HepG2 (cell line): ENCODE data around the gene DQX1. TPM values are rescaled to one million over a fixed set of nuclear protein-coding genes. Genes with fewer than 3 reads are reported as not detected.

Experiments used
- ATAD3A ChIP-seq: sonication (generic); formaldehyde crosslinking; IDR thresholded peaks from 2 replicates; pipeline ENCODE4 v1.4.0; 2020; ENCODE audit warnings: missing genetic modification reagents
- ATF7 ChIP-seq, 2 experiments: fragments of 450-650 bp in 1 of 2; sonication (generic) in 1 of 2; formaldehyde crosslinking in 1 of 2; IDR thresholded peaks; 2 replicates each; pipeline versions ENCODE4 v1.4.0 to v1.6.1; 2016 to 2020; ENCODE audit warnings: antibody characterized with exemption in 1 of 2, mild to moderate bottlenecking in 1 of 2, missing genetic modification reagents in 1 of 2
- CAMTA2 ChIP-seq: sonication (generic); formaldehyde crosslinking; IDR thresholded peaks from 2 replicates; pipeline ENCODE4 v1.4.0; 2020; ENCODE audit warnings: mild to moderate bottlenecking, missing genetic modification reagents, borderline replicate concordance
- CHD4 ChIP-seq: fragments of 200-600 bp; sonication (generic); IDR thresholded peaks from 2 replicates; pipeline ENCODE4 v1.7.0; 2017; ENCODE audit warnings: mild to moderate bottlenecking, low read length, borderline replicate concordance
- EED ChIP-seq: sonication (generic); formaldehyde crosslinking; IDR thresholded peaks from 2 replicates; pipeline ENCODE4 v1.5.0; 2020; ENCODE audit warnings: mild to moderate bottlenecking, missing genetic modification reagents
- GMEB1 ChIP-seq: sonication (generic); formaldehyde crosslinking; IDR thresholded peaks from 2 replicates; pipeline ENCODE4 v1.5.1; 2020; ENCODE audit warnings: missing genetic modification reagents, mild to moderate bottlenecking, borderline replicate concordance
- HIC2 ChIP-seq: sonication (generic); formaldehyde crosslinking; IDR thresholded peaks from 2 replicates; pipeline ENCODE4 v1.9.0; 2022; ENCODE audit warnings: low read depth, missing genetic modification reagents
- KDM2A ChIP-seq: sonication (generic); formaldehyde crosslinking; IDR thresholded peaks from 2 replicates; pipeline ENCODE4 v1.4.0; 2020; ENCODE audit warnings: low read depth, missing genetic modification reagents, borderline replicate concordance
- MIER3 ChIP-seq: IDR thresholded peaks from 2 replicates; pipeline ENCODE4 v1.6.1; 2016; ENCODE audit warnings: missing compliant biosample characterization, borderline replicate concordance
- MTF2 ChIP-seq: sonication (generic); formaldehyde crosslinking; IDR thresholded peaks from 2 replicates; pipeline ENCODE4 v1.5.0; 2020; ENCODE audit warnings: missing genetic modification reagents, borderline replicate concordance
- PHF21A ChIP-seq: sonication (generic); formaldehyde crosslinking; IDR thresholded peaks from 2 replicates; pipeline ENCODE4 v1.5.0; 2020; ENCODE audit warnings: mild to moderate bottlenecking, missing genetic modification reagents
- SOX13 ChIP-seq, 3 experiments: fragments of 450-650 bp in 1 of 3; sonication (generic) in 1 of 3; formaldehyde crosslinking in 1 of 3; IDR thresholded peaks in 2 of 3; conservative IDR thresholded peaks in 1 of 3; 2 replicates each; pipeline versions ENCODE4 v1.5.0 to v1.6.1; 2016 to 2020; ENCODE audit warnings: antibody characterized with exemption in 1 of 3, mild to moderate bottlenecking in 1 of 3, missing compliant biosample characterization in 1 of 3, missing genetic modification reagents in 1 of 3, moderate library complexity in 1 of 3
- SP2 ChIP-seq: sonication (generic); formaldehyde crosslinking; IDR thresholded peaks from 2 replicates; pipeline ENCODE4 v1.5.1; 2020; ENCODE audit warnings: mild to moderate bottlenecking, missing genetic modification reagents
- TARDBP ChIP-seq: sonication (generic); formaldehyde crosslinking; IDR thresholded peaks from 2 replicates; pipeline ENCODE4 v1.8.0; 2022; ENCODE audit warnings: mild to moderate bottlenecking, missing genetic modification reagents
- TERF1 ChIP-seq: sonication (generic); formaldehyde crosslinking; IDR thresholded peaks from 2 replicates; pipeline ENCODE4 v1.8.0; 2022; ENCODE audit warnings: mild to moderate bottlenecking, missing genetic modification reagents, moderate library complexity
- TMF1 ChIP-seq: sonication (generic); formaldehyde crosslinking; IDR thresholded peaks from 2 replicates; pipeline ENCODE4 v1.8.1; 2022; ENCODE audit warnings: low read depth, missing genetic modification reagents
- U2AF2 ChIP-seq: fragments of 200-400 bp; formaldehyde crosslinking; IDR thresholded peaks from 2 replicates; pipeline ENCODE4 v1.6.1; 2017; ENCODE audit warnings: low read depth, mild to moderate bottlenecking, low read length
- YY1 ChIP-seq: IDR thresholded peaks from 2 replicates; pipeline ENCODE4 v1.6.1; 2011; ENCODE audit warnings: low read length, low read depth, moderate library complexity, mild to moderate bottlenecking; ENCODE audit not compliant: insufficient read depth, insufficient replicate concordance
- ZFX ChIP-seq: sonication (generic); formaldehyde crosslinking; IDR thresholded peaks from 2 replicates; pipeline ENCODE4 v1.4.0; 2020; ENCODE audit warnings: mild to moderate bottlenecking, low read depth, missing genetic modification reagents, moderate library complexity
- ZNF850 ChIP-seq: sonication (generic); formaldehyde crosslinking; conservative IDR thresholded peaks from 2 replicates; pipeline ENCODE4 v1.9.0; 2021; ENCODE audit warnings: mild to moderate bottlenecking, missing genetic modification reagents
- polyA plus RNA-seq, 8 experiments: library from polyadenylated mRNA; depleted of rRNA in 3 of 8; stranded (reverse) in 7 of 8; unstranded in 1 of 8; fragments of >200 nt; fragmentation: Illumina TruSeq in 4 of 8; extraction: Trizol in 4 of 8; gene quantifications; 2 replicates each; pipeline versions ENCODE4 v1.2.1 to v1.2.3, GENCODE V29; 2011 to 2016; ENCODE audit warnings: low read depth in 4 of 8, missing spikeins in 1 of 8, mixed read lengths in 1 of 8; ENCODE audit not compliant: insufficient read depth in 1 of 8
- total RNA-seq, 5 experiments: library from RNA; depleted of rRNA; stranded (reverse); fragments of >200 nt; fragmentation: Illumina TruSeq; extraction: Trizol; gene quantifications; 2 replicates each; pipeline ENCODE4 v1.2.3, GENCODE V29; 2016; ENCODE audit warnings: low read depth in 1 of 5
- TF ChIP-seq, protein P1 (sequence below): sonication (generic); formaldehyde crosslinking; IDR thresholded peaks from 2 replicates; pipeline ENCODE4 v1.4.0; 2020; ENCODE audit warnings: mild to moderate bottlenecking, low read depth, missing genetic modification reagents
- TF ChIP-seq, protein P2 (sequence below): IDR thresholded peaks from 2 replicates; pipeline ENCODE4 v1.6.1; 2012; ENCODE audit warnings: inconsistent platforms

DQX1 gene
- total and polyA plus RNA-seq, 2 of the 13 experiments (the other 11 are each of a cell fraction or from before 2014, with no cell fraction given): 27.6 to 89.8 TPM

DNA sequence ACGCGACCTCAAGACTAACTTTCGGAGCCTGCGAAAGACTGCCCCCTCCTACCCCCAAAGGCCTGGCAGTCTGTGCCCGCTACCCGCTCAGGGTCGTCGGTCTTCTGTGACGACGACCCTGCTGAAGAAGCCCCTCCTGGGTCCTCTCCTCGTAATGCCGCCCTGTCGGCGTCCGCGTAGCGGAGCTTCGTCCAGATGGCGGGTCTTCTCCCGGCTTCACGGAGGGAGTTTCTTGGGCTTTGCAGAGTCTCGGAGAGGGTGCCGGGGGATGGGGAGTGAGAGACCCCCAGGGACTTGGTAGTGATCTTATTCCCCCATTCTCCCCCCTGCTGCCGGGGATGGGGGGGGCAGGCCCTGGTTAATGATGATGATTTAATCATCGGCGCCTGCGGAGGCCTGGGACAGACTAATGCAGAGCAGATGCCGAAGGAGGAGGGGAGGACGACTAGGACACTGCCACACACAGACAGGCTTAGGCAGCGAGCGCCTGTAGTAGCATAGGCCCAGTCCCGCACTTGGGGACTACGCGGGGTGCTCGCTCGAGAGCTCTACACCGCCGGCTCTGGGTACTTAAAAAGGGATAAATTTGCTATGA lies 18.0 kb downstream of the DQX1 start (continued):
- TF ChIP-seq TARDBP (CRISPR knock-in tag) (0 out of 2 replicates have a peak, but pooled peaks have one; percentile 7), MIER3 (no peak), ZFX (peak; percentile 82), ZNF850 (CRISPR knock-in tag) (0 out of 2 replicates have a peak, but pooled peaks have one; percentile 11), GMEB1 (no peak), U2AF2 (no peak), YY1 (peak; percentile 28), EED (CRISPR knock-in tag) (peak; percentile 26; the same call in 1 of the 2 replicates), KDM2A (CRISPR knock-in tag) (peak; percentile 52), ATF7 (IDR thresholded peaks at IDR 0.05) (no peak), ATF7 (CRISPR knock-in tag; IDR thresholded peaks at IDR 0.05) (no peak), CAMTA2 (no peak), PHF21A (peak; percentile 19), ATAD3A (CRISPR knock-in tag) (no peak), MTF2 (CRISPR knock-in tag) (no peak), CHD4 (0 out of 2 replicates have a peak, but pooled peaks have one; percentile 45), TERF1 (CRISPR knock-in tag) (no peak), SOX13 (IDR thresholded peaks at IDR 0.05) (no peak), SOX13 (CRISPR knock-in tag; conservative IDR thresholded peaks at IDR 0.05 in 1 of 2, IDR thresholded peaks at IDR 0.05 in 1 of 2) (peak; percentile 2 to 55; a peak in 2 of 4 replicates), HIC2 (CRISPR knock-in tag) (no peak), TMF1 (CRISPR knock-in tag) (no peak), SP2 (CRISPR knock-in tag) (no peak)
- TF ChIP-seq, protein P1, sequence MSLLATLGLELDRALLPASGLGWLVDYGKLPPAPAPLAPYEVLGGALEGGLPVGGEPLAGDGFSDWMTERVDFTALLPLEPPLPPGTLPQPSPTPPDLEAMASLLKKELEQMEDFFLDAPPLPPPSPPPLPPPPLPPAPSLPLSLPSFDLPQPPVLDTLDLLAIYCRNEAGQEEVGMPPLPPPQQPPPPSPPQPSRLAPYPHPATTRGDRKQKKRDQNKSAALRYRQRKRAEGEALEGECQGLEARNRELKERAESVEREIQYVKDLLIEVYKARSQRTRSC (CRISPR knock-in tag): no peak
- TF ChIP-seq, protein P2, sequence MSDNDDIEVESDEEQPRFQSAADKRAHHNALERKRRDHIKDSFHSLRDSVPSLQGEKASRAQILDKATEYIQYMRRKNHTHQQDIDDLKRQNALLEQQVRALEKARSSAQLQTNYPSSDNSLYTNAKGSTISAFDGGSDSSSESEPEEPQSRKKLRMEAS: peak; percentile 52
